Stimulated activated CD4-positive, alpha-beta T cell treated with anti-CD3 and anti-CD28 coated beads, Interleukin-15, amount 100 ng/mL, for 48 hours (primary cell): Measurements from ENCODE around the gene HTRA3.

Source experiments
- DNase-seq, 2 donors: peaks; one replicate each; pipeline ENCODE4 v3.0.0-alpha.2; 2020; ENCODE audit warnings: low read depth in 2 of 2

The HTRA3 gene

DNA sequence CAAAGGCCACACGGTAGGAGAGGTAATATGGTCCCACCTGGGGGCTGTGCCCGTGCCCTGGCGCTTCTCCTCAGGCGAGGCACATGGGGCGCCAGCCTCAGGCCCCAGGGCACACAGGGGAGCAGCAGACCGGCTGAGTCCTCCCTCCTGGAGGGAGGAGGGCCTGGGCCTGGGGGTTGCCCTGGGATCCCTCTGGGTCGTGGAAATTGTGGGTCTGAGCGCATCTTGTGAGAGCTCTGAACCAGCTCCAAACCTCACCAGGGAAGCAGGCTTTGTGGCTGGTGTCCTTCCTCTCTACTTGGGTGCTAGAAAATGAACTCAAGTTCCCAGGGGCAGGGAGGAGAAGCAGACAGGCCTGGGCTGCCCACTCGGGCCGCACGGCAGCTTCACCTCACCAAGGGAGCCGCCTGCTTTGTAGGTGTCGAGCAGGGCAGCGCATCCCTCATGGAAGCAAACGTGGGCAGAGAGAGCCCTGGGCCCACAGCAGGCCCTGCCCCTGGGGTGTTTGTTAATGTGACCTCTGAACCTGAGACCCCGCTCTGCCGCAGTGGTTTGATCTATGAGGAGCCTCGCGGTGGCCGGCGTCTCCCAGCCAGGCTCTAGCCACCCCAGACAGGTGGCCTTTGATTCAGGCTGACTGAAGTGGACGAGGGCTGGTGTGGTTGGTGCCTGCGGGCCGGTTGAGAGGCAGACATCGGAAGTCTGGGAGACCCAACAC lies 10.8 kb downstream of the HTRA3 start:
- DNase-seq = no peak

DNA sequence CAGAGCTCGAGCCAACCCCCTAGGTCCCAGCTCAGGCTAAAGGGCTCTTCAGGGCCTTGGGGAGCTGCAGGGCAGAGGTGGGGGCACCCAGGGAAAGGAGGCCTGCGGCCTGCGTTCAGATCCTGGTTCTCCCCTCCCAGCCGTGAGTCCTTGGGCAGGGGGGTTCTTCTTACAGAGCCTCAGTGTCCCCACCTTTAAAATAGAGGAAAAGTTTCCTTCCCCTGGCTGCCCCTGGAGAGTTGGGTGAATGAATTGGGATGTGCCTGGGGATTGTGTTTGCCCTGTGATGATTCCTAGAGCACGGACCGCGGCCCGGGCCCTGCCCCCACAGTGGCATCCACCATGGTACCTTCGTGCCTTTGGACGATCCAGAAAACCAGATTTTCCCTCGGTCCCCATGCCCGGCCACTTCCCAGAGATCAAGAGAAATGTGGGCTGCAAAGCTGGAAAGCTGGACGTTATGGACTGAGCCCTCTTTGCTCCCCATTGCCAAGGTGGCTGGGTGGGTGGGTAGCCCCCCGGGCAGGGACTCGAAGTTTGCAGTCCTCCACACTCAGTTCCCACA lies 11.4 kb downstream of the HTRA3 start:
- no peak for DNase-seq

DNA sequence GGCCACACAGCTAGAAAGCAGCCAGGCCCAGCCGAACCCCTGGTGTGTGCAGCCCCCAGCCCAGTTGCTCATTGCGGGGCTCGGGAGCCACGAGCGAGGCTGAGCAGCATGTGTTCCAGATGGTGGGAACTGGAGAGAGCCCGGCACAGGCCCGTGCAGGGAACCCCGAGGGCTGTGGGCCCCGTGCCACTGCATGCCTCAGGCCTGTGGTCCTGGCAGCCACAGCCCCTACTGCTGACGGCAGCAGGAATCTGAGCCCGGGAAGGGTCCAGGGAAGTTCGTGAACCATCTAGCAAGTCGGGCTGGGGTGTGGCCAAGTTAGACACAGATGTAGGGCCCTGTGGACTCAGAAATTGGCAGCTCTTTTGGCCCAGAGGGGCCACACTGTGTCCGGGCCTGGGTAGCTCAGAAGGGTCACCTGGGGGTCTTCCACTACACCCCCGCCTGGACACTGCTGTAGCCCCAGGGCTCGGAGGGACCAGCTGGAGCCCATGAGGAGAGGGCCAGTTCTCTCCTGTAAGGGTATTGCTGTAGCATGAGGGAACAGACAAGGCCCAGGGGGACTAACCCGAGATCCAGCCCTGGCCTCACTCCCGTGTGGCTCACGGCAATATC lies 12.1 kb downstream of the HTRA3 start:
- DNase-seq = no peak

DNA sequence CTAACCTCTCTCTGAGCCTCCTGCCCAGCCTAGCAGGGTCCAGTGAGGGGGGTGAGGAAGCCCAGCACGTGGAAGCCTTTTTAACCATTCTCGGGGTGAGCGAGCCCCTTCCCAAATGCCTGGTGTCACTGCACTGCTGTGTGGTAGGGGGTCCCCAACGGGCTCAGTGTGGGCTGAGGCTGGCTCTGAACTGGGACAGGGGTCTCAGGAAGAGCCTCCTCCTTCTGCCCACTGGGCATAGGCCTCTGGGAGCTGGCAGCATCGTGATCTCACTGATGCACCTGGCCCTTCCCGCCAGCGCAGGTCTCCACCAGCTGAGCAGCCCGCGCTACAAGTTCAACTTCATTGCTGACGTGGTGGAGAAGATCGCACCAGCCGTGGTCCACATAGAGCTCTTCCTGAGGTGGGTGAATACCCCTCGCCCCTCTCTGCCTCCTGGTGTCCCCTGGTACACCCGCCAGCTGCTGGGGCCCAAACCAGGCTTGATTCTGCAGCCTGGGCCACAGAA lies 12.6 kb downstream of the HTRA3 start:
- DNase-seq = no peak

DNA sequence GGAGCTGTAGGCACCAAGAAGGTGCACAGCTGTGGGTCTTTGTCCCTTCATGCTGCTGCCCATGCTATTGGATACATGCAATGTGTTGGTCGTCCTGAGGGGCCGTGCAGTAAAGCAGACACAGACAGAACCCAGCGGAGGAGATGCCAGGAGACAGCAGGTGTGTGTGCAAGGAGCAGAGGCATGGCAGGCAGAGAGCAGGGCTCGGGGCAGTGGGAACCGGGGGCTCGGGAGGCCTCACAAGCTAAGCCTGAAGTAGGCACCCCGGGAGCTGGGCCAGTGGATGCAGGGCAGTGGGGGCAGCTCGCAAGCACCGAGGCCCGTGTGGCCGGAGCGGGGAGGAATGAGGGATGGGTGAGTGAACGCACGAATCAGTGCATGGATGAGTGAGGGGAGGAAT lies 13.2 kb downstream of the HTRA3 start:
- DNase-seq = no peak

DNA sequence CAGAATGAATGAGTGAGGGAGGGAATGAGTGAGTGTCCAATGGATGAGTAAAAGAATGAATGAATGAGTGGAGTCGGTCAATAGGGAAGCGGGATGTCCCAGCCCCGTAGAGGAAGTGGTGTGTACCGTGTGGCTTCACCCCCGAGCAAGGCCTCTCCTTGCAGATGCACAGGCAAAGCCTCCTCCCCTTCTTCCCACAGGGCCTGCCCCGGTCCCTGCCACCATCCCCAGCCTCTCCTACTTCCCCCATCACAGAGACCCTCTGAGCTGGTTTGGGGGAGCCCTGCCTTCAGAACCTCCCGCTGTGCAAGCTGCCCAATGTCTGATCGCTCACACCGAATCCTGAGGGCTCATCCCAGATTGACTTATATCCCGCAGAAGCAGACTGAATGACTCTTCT lies 13.6 kb downstream of the HTRA3 start:
- no peak for DNase-seq

DNA sequence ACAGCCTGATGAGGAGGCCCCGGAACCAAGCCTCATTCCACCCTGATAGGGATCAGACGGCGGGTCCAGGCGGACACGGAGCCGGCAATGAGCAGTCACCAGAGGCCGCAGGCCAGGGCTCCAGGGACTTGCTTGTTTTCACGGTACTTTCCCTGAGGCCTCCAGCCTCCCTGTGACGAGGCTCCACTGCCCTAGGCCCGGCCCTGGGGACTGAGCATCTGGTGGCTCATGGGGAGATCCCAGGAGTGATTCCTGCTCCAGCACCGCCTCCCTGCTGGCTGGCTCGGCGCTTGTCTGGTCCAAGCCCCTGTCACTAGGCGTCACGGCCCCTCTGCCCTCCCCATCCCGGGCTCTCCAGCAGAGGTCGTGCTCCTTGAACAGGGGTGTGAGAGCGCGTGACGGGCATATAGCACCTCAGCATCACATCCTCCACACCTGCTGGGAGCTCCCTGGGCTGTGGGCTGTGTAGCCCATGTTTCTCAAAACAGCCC lies 14.1 kb downstream of the HTRA3 start:
- DNase-seq = no peak

DNA sequence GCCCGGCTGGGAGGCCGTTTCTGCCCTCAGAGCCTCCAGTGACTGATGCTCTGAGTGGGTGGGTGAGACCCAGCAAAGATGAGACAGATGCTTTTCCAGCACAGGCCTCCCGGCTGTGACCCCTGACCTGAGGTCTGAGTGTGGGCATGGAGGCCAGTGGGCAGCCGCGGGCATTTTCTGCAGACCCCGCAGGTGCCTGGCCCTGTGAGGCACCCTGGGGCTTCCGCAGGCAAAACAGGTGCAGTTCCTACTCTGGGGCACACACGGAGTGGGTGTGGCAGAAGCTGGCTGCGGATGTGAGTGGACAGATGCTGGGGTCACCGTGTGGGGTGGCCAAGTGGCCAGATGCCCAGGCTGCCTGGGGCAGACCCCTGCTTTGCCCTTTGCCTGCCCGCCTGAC lies 14.8 kb downstream of the HTRA3 start:
- DNase-seq = no peak

DNA sequence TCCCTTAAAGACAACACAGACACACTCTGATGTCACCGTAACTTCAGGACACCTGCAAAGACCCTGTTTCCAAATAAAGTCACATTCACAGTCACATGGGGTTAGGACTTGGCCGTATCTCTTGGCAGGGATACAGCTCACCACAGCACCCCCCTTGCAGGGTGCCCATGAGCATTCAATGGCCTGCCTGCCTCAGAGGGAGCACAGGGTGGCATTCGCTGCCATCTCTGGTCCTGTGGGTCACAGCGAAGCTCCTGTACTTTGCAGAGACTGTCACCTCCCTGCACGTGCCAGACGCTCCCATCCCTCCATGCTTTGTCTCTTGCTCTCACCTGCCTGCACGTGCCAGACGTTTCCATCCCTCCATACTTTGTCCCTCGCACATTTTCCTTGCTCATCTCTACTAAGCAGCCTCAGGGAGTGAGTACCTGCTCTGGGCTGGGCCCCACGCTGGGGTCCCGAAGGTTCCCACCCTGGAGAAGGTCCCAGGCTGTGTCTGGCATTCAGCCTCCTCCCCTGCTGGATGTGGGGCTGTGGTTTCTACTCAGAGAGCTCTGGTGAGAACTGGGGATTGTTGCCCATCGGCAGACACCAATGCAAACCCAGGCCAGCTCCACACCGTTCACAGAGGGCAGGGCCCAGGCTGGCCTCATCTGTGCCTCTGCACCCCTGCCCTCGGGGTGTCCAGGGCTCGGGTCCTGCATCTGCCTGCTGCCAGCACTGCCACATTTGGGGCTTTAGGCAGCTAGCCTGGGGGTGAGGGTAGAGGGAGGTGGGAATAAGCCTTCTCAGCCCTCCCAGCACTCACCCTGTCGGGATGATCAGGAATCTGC lies 15.8 kb downstream of the HTRA3 start:
- DNase-seq = no peak

DNA sequence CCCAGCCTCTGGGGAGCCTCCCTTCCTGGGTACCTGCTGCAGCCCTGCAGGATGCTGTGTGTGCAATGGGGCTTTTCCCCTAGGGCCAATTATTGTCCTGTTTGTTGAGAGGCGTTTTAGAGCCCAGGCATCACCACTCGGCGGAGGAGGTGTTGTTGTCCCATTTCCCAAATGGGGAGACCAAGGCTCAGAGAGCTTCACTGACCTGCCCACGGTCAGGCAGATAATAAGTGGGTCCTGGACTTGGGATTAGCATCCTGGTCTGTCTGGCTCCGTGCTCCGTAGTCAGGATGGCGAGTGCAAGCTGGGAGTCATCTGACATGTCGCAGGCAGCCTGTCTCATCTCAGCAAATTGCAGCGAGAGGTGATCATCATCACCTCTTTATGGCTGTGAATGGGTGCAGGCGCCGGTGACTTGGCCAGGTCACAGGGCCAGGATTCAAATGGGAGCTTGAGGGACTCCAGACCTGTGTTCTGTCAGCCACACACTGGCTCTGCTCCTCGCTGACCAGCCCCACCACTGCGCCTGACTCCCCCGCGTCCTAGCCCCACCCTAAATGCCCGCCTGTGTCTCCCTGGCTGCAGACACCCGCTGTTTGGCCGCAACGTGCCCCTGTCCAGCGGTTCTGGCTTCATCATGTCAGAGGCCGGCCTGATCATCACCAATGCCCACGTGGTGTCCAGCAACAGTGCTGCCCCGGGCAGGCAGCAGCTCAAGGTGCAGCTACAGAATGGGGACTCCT lies 16.6 kb downstream of the HTRA3 start:
- DNase-seq = no peak

DNA sequence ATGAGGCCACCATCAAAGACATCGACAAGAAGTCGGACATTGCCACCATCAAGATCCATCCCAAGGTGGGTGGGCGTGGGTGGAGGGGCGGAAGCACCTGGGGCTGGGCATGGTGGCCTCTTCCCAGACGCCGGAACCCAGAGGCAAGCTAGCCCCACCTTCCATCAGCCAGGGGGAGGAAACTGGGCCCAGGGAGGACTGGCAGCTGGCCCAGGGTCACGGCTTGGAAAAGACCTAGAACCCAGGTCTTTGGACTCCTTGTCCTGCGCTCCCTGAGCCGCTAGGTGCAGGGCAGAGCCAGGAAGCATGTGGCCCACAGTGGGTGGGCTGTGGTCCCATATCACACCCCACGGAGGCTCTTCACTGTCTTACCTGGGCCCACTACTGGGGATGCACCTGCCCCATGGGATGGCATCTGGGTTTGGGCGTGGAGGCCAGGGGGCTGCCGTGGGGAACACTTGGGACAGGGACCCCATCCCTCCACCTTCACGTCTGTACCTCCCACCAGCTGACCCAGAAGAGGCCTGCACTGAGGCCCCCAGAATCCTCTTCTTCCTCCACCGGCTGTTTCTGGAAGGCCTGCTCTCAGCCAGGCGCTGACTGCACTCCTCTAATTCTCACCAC lies 17.3 kb downstream of the HTRA3 start:
- no peak for DNase-seq

DNA sequence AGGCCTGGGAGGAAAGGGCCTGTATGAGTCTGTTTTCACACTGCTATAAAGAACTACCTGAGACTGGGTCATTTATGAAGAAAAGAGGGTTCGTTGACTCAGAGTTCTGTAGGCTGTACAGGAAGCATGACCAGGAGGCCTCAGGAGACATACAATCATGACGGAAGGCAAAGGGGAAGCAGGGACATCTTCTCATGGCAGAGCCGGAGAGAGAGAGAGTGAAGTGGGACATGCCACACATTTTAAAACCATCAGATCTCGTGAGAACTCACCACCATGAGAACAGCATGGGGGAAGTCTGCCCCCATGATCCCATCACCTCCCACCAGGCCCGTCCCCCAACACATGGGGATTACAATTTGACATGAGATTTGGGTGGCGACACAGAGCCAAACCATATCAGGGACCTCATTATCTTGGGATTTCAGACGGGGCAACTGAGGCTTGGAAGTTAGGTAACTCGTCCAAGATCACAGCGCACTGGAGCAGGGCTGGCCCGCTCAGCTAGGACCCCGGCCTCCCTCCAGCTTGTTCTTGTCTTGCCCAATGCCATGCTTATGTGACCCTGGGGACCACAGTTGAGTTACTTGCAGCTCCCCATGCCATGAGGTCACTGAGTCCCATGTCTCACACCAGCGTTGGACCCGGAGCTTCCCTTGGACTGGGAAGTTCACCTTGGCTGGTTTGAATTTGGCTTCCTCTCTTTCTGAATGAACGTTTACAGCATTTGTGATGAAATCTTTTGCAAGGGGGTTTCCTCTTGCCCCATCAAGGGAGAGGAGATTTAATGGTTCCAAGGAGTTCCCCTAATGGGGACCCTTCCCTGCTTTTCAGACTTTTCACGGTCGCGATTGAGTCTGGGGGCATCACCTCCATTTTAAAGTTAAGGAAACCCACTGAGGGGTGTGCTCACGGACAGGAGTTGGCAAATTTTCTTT lies 18.1 kb downstream of the HTRA3 start:
- DNase-seq = no peak

DNA sequence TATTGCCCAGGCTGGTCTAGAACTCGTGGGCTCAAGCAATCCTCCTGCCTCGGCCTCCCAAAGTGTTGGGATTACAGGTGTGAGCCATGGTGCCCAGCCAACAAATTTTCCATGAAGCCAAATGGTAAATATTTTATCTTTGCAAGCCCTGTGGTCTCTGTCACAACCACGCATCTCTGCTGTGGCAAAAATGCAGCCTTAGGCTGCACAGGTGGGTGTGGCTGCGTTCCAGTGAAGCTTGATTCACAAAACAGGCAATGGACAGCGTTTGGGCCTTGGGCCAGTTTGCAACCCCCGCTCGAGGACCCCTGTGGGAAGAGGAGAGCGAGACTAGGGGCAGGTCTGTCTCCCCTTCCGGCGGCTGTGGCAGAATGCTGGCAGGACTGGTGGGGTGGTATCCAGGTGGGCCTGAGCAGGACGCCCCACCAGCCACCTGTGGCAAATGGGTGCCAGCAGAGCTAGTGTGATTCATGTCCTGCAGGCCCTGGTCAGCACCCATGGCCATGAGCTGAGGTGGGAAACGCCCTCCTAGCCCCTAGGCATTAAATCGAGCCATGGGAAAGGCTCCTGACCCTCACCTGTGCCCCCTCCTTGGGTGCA lies 19.7 kb downstream of the HTRA3 start:
- no peak for DNase-seq

DNA sequence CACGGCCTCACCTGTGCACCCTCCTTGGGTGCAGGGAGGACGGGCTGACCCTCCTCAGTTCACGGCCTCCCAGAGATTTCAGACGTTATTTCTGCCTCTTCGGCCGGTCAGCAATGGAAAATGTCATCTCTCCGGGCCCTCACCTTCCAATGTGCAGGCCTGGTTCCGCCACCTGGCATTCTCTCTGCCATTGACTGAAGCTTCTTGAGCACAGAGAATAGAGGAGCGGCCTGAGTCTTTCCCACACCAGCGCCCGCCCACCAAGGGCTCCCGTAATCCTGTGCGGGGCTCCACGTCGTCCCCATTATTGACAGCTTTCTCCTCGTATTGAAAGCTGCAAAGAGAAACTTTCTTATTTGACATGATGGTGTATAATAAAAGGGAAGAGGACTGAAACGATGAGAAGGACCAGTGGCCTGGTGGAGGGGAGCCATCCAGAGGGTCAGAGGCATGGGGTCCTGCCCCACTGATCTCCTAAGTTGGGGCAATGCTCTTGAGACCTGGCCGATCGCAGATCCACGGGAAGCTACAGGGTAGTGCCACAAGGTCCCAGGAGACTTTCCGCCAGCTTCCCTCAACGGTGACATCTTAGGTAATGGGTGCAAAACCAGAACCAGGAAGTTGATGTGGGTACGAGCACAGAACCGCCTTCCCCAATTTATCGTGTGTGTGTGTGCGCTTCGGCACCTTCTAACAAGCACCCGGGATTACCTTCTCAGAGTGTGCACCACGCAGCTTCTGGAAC lies 20.6 kb downstream of the HTRA3 start:
- no peak for DNase-seq

DNA sequence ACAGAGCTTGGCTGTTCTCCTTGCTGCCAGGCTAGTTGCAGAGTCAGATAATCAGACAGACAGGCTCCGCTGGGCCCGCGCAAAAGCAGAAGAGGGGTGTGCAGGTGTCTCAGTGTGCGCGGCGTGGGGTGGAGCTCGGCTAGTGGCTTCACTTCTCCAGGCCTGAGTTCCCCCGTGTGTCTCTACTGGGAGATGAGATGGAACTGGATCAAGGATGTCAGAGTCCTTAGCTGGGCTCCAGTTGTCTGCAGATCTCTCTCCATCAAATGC lies 21.1 kb downstream of the HTRA3 start:
- DNase-seq = no peak

DNA sequence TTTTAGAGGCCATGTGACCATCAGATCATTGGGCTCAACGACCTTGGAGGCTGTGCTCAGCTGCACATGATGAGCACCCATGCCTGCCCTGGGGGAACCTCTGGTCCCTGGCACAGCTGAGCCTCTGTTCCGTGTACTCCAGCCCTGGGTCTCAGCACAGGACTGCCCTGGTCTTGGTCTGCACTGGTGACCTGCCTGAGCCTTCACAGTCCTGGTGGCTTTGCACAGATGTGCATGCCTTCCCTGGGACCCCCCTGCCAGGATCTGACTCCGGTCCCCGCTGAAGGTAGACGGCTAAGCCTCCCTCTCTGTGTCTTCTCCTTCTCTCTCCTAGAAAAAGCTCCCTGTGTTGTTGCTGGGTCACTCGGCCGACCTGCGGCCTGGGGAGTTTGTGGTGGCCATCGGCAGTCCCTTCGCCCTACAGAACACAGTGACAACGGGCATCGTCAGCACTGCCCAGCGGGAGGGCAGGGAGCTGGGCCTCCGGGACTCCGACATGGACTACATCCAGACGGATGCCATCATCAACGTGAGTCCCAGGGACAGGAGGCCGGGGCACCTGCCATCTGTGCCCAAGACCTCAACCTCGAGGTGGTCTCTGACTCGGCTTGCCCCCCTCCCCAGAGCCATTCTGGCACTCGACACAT lies 21.6 kb downstream of the HTRA3 start:
- DNase-seq = no peak

DNA sequence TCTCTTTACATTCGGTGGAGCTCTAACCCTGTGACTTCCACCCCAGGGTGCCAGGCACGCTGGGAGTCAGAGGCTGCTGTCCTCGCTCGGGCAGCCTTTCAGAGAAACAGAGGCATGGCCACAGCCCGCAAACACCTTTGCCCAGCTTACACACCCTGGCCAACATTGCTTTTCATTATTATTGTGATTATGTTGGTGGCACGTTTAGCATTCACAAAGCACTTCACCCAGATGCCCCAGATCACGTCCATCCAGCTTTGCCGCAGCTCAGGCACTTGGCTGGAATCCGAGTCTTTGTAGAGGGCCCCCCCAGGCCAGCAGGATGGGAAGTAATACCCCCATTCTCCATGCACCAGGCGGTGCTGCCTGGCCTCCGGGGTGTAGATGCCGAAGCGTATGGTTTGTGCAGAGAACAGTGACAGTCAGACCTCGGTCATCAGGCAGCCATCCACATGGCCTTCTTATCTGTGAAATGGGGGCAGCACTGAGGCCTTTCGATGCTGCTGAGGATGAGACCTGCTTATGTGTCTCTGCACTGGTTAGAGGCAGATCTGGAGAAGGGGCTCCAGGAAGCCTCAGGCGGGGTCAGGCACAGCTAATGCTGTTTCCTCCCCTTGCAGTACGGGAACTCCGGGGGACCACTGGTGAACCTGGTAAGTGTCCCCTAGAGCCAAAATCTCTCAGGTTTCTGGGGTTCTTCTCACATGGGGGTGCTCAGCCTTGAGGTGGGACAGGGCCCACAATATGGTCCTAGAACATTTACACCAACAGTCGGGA lies 22.3 kb downstream of the HTRA3 start:
- DNase-seq = no peak
